WTC11 (cell line): ENCODE measurements around the gene TMA7B. TPM values are rescaled to one million over a fixed set of nuclear protein-coding genes. Genes with fewer than 3 reads are reported as not detected.

ENCODE experiments used
- ATAC-seq: fragments of 200-7000 bp; cut with Tn5 transposase; 2 replicates; pipeline ENCODE4 v1.10.0; 2021; ENCODE audit warnings: mild to moderate bottlenecking, moderate library complexity
- Bru-seq: library from RNA; stranded (reverse); fragments of 400-500 nt; gene quantifications from one replicate; lab custom pipeline; 2021; lab: Mats Ljungman, UMichigan
- CTCF ChIA-PET: fragments of 300-600 bp; sonication (Branson Sonifier 250); formaldehyde crosslinking; loops from one replicate; lab custom pipeline; 2021; ENCODE audit warnings: antibody characterized with exemption; lab: Charles Lee
- POLR2A ChIA-PET: fragments of 350-600 bp; sonication (Branson Sonifier 250); formaldehyde crosslinking; loops from one replicate; lab custom pipeline; 2021; ENCODE audit warnings: antibody characterized with exemption; lab: Charles Lee
- DNase-seq: peaks from one replicate; pipeline ENCODE4 v3.0.0; 2021; ENCODE audit warnings: low spot score
- H3K27ac Mint-ChIP-seq: 2 replicates; pipeline ENCODE4 v1.8.0; 2021; ENCODE audit warnings: mixed read lengths
- H3K27me3 Mint-ChIP-seq: 2 replicates; pipeline ENCODE4 v1.8.0; 2021; ENCODE audit warnings: low read depth, mild to moderate bottlenecking, moderate library complexity, mixed read lengths
- H3K36me3 Mint-ChIP-seq: 2 replicates; pipeline ENCODE4 v1.8.0; 2021; ENCODE audit warnings: mixed read lengths
- H3K4me1 Mint-ChIP-seq: 2 replicates; pipeline ENCODE4 v1.8.0; 2022; ENCODE audit warnings: mixed read lengths
- H3K4me3 Mint-ChIP-seq: 2 replicates; pipeline ENCODE4 v1.8.0; 2021; ENCODE audit warnings: mild to moderate bottlenecking, moderate library complexity, mixed read lengths
- H3K9me3 Mint-ChIP-seq: 2 replicates; pipeline ENCODE4 v1.8.0; 2021; ENCODE audit warnings: mixed read lengths
- ARID4B ChIP-seq: sonication (generic); formaldehyde crosslinking; IDR thresholded peaks from 2 replicates; pipeline ENCODE4 v1.8.0; 2023; ENCODE audit warnings: missing genetic modification reagents, mild to moderate bottlenecking, borderline replicate concordance
- ATF2 ChIP-seq: sonication (generic); formaldehyde crosslinking; IDR thresholded peaks from 2 replicates; pipeline ENCODE4 v1.8.1; 2022; ENCODE audit warnings: low read depth, missing genetic modification reagents, borderline replicate concordance
- FOXK1 ChIP-seq: sonication (generic); formaldehyde crosslinking; IDR thresholded peaks from 2 replicates; pipeline ENCODE4 v1.8.0; 2022; ENCODE audit warnings: mild to moderate bottlenecking, moderate library complexity, missing genetic modification reagents
- FOXP4 ChIP-seq: sonication (generic); formaldehyde crosslinking; IDR thresholded peaks from 2 replicates; pipeline ENCODE4 v1.8.0; 2022; ENCODE audit warnings: mild to moderate bottlenecking, missing genetic modification reagents
- IRF2 ChIP-seq: sonication (generic); formaldehyde crosslinking; IDR thresholded peaks from 2 replicates; pipeline ENCODE4 v1.8.0; 2022; ENCODE audit warnings: low read depth, missing genetic modification reagents, borderline replicate concordance
- MYBL2 ChIP-seq: sonication (generic); formaldehyde crosslinking; IDR thresholded peaks from 2 replicates; pipeline ENCODE4 v1.8.1; 2023; ENCODE audit warnings: mild to moderate bottlenecking, moderate library complexity, missing genetic modification reagents
- OVOL2 ChIP-seq: fragments of 250-450 bp; sonication (Bioruptor Pico); IDR thresholded peaks from 2 replicates; pipeline ENCODE4 v1.9.0; 2021; ENCODE audit warnings: mild to moderate bottlenecking, borderline replicate concordance
- RELA ChIP-seq: sonication (generic); formaldehyde crosslinking; IDR thresholded peaks from 2 replicates; pipeline ENCODE4 v1.8.1; 2022; ENCODE audit warnings: missing genetic modification reagents, mild to moderate bottlenecking, borderline replicate concordance
- TEAD1 ChIP-seq: sonication (generic); formaldehyde crosslinking; IDR thresholded peaks from 2 replicates; pipeline ENCODE4 v1.8.0; 2022; ENCODE audit warnings: mild to moderate bottlenecking, missing genetic modification reagents
- USF2 ChIP-seq: sonication (generic); formaldehyde crosslinking; IDR thresholded peaks from 2 replicates; pipeline ENCODE4 v1.8.1; 2023; ENCODE audit warnings: mild to moderate bottlenecking, missing genetic modification reagents, moderate library complexity
- ZBTB21 ChIP-seq: sonication (generic); formaldehyde crosslinking; IDR thresholded peaks from 2 replicates; pipeline ENCODE4 v1.8.1; 2023; ENCODE audit warnings: mild to moderate bottlenecking, missing genetic modification reagents, borderline replicate concordance
- ZNF121 ChIP-seq: sonication (generic); formaldehyde crosslinking; IDR thresholded peaks from 2 replicates; pipeline ENCODE4 v1.8.0; 2023; ENCODE audit warnings: missing genetic modification reagents
- ZNF138 ChIP-seq: sonication (generic); formaldehyde crosslinking; conservative IDR thresholded peaks from 2 replicates; pipeline ENCODE4 v1.8.1; 2022; ENCODE audit warnings: mild to moderate bottlenecking, moderate library complexity, missing genetic modification reagents
- ZNF416 ChIP-seq: fragments of 250-450 bp; sonication (Bioruptor Pico); IDR thresholded peaks from 2 replicates; pipeline ENCODE4 v1.9.0; 2021; ENCODE audit warnings: mild to moderate bottlenecking, inconsistent platforms
- ZNF512 ChIP-seq: sonication (generic); formaldehyde crosslinking; IDR thresholded peaks from 2 replicates; pipeline ENCODE4 v1.8.1; 2022; ENCODE audit warnings: missing genetic modification reagents, borderline replicate concordance
- long read RNA-seq, 3 experiments: library from RNA in 1 of 3; library from capped mRNA in 1 of 3; library from polyadenylated mRNA in 1 of 3; unstranded in 2 of 3; stranded (forward) in 1 of 3; transcript quantifications; one replicate each; pipeline ENCODE4 v2.0.0, GENCODE V29; 2021
- total RNA-seq: library from RNA; stranded (reverse); gene quantifications from 3 replicates; pipeline ENCODE4 v1.2.3, GENCODE V29; 2021

The TMA7B gene
- total RNA-seq (not detected in 3 replicates), Bru-seq, nascent RNA (not detected)
- long read RNA-seq, experiment 1 = 0 reads
- long read RNA-seq, experiment 2 = 0 reads
- long read RNA-seq, experiment 3 = 0 reads

GRCh38 chr22:39959640-39960447 lies at the start of gene TMA7B:
Gene TMA7B (plus strand): TSS chr22:39960397. CDS start chr22:39964375, 3,978 bp downstream.
- Mint-ChIP-seq H3K4me1 (peaks cover 38% of the 10 kb centered on the region), H3K27me3 (peaks cover 11% of the 10 kb centered on the region), H3K36me3 (no peaks in the 10 kb centered on the region), H3K4me3 (no peak within 1 kb of the TSS), H3K27ac (peak within 1 kb of the TSS; percentile 37; the same call in 1 of the 2 replicates), H3K9me3 (peaks cover 5% of the 10 kb centered on the region; the same call in 1 of the 2 replicates)
- ATAC-seq (peak; percentile 96), DNase-seq (peak; percentile 31)
- CTCF ChIA-PET = interaction anchor here (1.0 to 1.7 kb wide), 5 partner anchors 18 to 77 kb away, joined by 3 to 8 read pairs (median 5); no protein-coding TSS in a partner anchor
- POLR2A ChIA-PET = interaction anchor here (0.6 to 0.8 kb wide), 2 partner anchors 12 to 113 kb away, joined by 3 to 13 read pairs; no protein-coding TSS in a partner anchor
- 0 out of 2 replicates have a peak, but pooled peaks have one; percentile 51 for TF ChIP-seq ZNF138
- no peak for TF ChIP-seq ARID4B (CRISPR knock-in tag)

GRCh38 chr22:39910876-39911613 lies 49.2 kb upstream of the TMA7B start:
- no peak overlapping the region for H3K4me3 Mint-ChIP-seq
- H3K36me3 Mint-ChIP-seq = no peaks in the 10 kb centered on the region
- no peaks in the 10 kb centered on the region for H3K9me3 Mint-ChIP-seq
- H3K27ac Mint-ChIP-seq = no peak overlapping the region
- no peaks in the 10 kb centered on the region; the same call in none of the 2 replicates for H3K27me3 Mint-ChIP-seq
- CTCF ChIA-PET = interaction anchor here (0.5 kb wide), 1 partner anchor 42 kb away, joined by 4 read pairs; no protein-coding TSS in a partner anchor
- ATAC-seq = no peak
- POLR2A ChIA-PET = no interaction called here
- peaks cover 17% of the 10 kb centered on the region for H3K4me1 Mint-ChIP-seq
- no peak for DNase-seq
- TF ChIP-seq FOXK1 (no peak), USF2 (CRISPR knock-in tag) (no peak), IRF2 (CRISPR knock-in tag) (no peak), FOXP4 (no peak), ARID4B (CRISPR knock-in tag) (no peak), RELA (no peak), ATF2 (CRISPR knock-in tag) (no peak), ZBTB21 (CRISPR knock-in tag) (no peak), OVOL2 (CRISPR knock-in tag) (no peak), ZNF121 (CRISPR knock-in tag) (no peak), ZNF416 (CRISPR knock-in tag) (no peak), MYBL2 (CRISPR knock-in tag) (no peak), TEAD1 (CRISPR knock-in tag) (no peak), ZNF512 (CRISPR knock-in tag) (no peak)
